Endometrial microvascular endothelial cells (primary cell): Measurements from ENCODE around the gene COX19. TPM values are rescaled to one million over a fixed set of nuclear protein-coding genes. Genes with fewer than 3 reads are reported as not detected.

Experiments used
- in situ Hi-C: cut with HindIII; loops from 2 replicates; pipeline ENCODE4 v1.10.0; 2017; ENCODE audit warnings: low sequenced_read_pairs, low pct_unique_long_range_greater_than_20kb; ENCODE audit errors: inconsistent ontology term
- total RNA-seq: library from RNA; depleted of rRNA; stranded (reverse); fragments of >200 nt; gene quantifications from one replicate; pipeline ENCODE4 v1.2.3, GENCODE V29; 2015; ENCODE audit errors: inconsistent ontology term

Gene COX19
- total RNA-seq, 1 donor from 2014 or later, result 5.6 TPM

DNA sequence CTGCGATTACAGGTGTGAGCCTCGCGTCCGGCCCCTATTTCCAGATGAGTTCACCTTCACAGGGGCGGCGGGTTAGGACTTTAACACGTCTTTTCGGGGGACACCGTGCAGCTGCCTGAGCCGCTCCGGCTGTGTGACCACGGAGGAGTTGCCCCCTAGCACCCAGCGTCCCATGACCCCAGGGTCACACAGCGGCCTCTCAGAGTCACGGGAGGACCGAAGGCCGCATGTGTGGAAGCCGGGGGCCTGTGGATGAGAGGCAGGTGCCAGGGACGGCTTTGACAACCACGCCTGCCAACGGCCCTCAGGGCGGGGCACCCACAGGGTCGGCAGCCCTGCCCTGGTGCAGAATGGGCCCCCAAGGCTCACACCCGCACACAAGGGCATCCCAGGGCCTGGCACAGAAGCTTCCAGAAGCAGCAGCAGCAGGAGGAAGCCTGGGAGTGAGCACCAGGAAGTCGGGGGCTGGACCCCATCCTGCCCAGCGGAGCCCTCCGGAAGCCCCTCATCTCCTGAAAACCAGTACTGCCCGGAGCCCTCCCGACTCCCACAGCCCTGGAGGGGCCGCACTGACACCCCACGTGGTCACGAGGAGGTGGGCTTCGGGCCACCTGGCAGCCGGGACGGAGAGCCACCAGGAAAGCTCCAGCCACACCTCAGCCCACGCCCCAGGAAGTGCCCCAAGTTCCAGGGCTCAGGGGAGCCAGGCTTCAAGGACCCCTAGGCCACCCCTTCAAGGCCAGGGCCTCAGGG, 53.6 kb downstream of the COX19 start:
- in situ Hi-C loops, result no loop called here

GRCh38 chr7:921071-921461, 54.3 kb downstream of the COX19 start:
- in situ Hi-C loops, result no loop called here

- in situ Hi-C loops, result no loop called here
Observed at GRCh38 chr7:920351-921070, 54.8 kb downstream of the COX19 start.

DNA sequence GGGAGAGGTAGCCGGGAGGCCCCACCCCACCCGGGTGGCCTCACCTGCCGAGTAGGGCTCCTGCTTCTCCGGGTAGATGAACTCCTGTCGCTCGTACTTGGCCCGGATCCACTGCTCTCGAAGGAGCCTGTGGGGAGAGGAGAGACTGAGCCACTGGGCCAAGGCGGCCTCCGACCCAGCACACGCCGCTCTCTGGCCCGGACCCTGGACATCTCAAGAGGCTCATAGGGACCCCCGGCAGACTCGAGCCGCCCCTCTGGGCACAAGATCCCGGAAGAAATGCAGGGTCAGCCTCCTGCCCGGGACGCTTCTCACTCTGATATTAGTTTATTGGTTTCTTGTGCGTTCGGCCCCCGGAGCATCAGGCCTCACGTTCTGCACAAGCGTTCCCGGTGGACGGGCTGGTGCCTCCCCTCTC, 55.4 kb downstream of the COX19 start:
- in situ Hi-C loops, result no loop called here

DNA sequence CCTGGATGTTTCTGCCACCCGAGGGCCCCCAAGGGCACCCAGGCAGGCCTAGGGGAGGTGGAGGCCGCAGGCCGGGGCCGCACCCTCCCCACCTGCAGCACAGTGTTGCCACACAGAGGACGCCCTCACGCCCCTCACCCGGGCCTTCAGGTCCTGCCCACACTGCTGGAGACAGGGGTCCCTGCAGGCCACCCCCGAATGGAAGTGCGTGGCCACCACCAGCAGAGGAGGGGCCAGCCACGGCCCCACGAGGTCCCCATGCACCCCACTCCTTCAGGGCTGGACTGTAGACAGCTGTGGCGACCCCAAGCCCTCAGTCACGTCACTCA, 56.3 kb downstream of the COX19 start:
- in situ Hi-C loops, result no loop called here

- in situ Hi-C loops, result no loop called here
Observed at GRCh38 chr7:918441-919113, 56.8 kb downstream of the COX19 start.

- in situ Hi-C loops, result no loop called here
Observed at GRCh38 chr7:918118-918425, 57.3 kb downstream of the COX19 start.

DNA sequence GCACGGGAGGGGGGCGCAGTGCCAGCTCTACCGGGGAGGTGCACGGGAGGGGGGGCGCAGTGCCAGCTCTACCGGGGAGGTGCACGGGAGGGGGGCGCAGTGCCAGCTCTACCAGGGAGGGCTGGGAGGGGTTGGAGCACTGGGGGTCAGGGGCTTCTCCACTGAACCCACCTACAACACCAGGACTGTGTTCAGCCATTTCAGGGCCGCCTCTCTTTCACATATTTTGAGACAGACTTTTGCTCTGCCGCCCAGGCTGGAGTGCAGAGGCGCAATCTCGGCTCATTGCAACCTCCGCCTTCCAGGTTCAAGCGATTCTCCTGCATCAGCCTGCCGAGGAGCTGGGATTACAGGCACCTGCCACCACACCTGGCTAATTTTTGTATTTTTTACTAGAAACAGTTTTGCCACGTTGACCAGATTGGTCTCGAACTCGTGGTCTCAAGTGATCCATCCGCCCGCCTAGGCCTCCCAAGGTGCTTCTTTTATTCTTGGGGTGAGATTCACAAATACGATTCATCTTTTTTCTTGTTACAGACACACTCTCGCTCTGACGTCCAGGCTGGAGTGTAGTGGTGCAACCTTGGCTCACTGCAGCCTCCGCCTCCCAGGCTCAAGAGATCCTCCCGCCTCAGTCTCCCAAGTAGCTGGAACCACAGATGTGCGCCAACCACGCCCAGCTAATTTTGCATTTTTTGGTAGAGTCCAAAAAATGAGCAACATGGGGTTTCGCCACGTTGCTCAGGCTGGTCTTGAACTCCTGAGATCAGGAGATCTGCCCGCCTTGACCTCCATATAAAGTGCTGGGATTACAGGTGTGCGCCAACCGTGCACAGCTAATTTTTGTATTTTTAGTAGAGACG, 57.9 kb downstream of the COX19 start:
- in situ Hi-C loops, result no loop called here

DNA sequence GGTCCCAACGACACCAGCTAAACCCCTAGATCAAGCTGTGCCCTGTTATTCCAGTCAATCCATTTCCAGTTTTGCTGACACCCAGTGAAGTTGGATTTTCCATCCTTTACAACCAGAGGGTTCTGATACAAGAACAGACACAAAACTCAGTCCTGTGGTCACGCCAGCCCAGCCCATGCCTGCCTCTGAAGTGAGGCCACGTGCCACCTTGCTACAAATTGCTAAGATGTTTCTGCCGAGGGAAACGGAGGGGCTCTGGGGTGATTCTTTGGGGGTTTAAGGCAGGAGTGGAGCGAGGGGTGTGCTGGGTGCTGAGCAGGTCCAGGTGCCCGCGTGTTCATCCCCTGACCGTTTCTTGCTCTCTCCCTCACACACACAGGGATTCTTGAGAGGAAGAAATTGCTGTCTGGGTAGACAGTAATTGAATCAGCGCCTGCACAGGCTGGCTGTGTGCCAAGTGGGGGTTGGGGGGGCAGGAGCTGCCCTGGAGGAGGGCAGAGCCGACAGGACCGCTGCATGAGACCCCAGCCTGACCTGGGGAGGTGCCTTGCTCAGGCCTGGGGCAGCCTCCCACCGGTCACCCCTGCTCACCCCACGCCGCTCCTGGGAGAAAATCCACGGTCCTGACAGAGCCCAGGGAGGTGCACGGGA, 58.9 kb downstream of the COX19 start:
- in situ Hi-C loops, result no loop called here

Other genes with a start within 250 kb of the COX19 start
- gene DNAAF5, start 248.8 kb downstream of the COX19 start, total RNA-seq, result 55.6 TPM
- gene PRKAR1B, start 248.3 kb downstream of the COX19 start, total RNA-seq, result 17.2 TPM
- gene SUN1, start 143.1 kb downstream of the COX19 start, total RNA-seq, result 100 TPM
- 45.6 TPM for gene GET4, start 99.0 kb downstream of the COX19 start, total RNA-seq
- gene ADAP1, start 20.9 kb downstream of the COX19 start, total RNA-seq, result 6.4 TPM
- not detected for gene CYP2W1, start 7.6 kb upstream of the COX19 start, total RNA-seq
- gene GPR146, start 69.0 kb upstream of the COX19 start, total RNA-seq, result 5.2 TPM
- 0.28 TPM for gene GPER1, start 112.6 kb upstream of the COX19 start, total RNA-seq
- gene ZFAND2A, start 184.6 kb upstream of the COX19 start, total RNA-seq, result 37.4 TPM